ENCODE measurements around the gene CHKB.

- TF ChIP-seq EZH2 (IDR thresholded peaks at IDR 0.05; ENCODE audit: low read length, missing control alignments) (no peak), CTCF (conservative IDR thresholded peaks at IDR 0.05 in 1 of 2, IDR thresholded peaks at IDR 0.05 in 1 of 2; ENCODE audit: low read depth in 1 of 2, low read length in 2 of 2) (no peak)
These were observed 18.5 kb upstream of the CHKB start for GRCh38 chr22:50600967-50601668.

Data from fibroblast of lung (primary cell).